KMS-11 (cell line): Measurements from ENCODE around the gene GRID1.

Source experiments
- H2AFZ ChIP-seq: fragments of 200-600 bp; sonication (generic); 2 replicates; pipeline ENCODE4 v1.6.1; 2016; ENCODE audit warnings: antibody characterized with exemption, mixed run types, low read depth
- H3K27ac ChIP-seq: fragments of 200-600 bp; sonication (generic); 2 replicates; pipeline ENCODE4 v1.6.1; 2016; ENCODE audit warnings: mild to moderate bottlenecking, mixed run types
- H3K27me3 ChIP-seq: fragments of 200-600 bp; sonication (generic); 2 replicates; pipeline ENCODE4 v1.6.1; 2017; ENCODE audit warnings: mild to moderate bottlenecking, low read depth, mixed run types, moderate library complexity; ENCODE audit not compliant: insufficient read depth
- H3K36me3 ChIP-seq: fragments of 200-600 bp; sonication (generic); 2 replicates; pipeline ENCODE4 v1.6.1; 2017; ENCODE audit warnings: mild to moderate bottlenecking, mixed run types; ENCODE audit not compliant: insufficient read depth
- H3K4me1 ChIP-seq: fragments of 200-600 bp; sonication (generic); 2 replicates; pipeline ENCODE4 v1.6.1; 2016; ENCODE audit warnings: mild to moderate bottlenecking, low read depth, mixed run types; ENCODE audit not compliant: poor library complexity, severe bottlenecking
- H3K4me2 ChIP-seq: fragments of 200-600 bp; sonication (generic); 2 replicates; pipeline ENCODE4 v1.7.0; 2016; ENCODE audit warnings: mild to moderate bottlenecking, mixed run types
- H3K4me3 ChIP-seq: fragments of 200-600 bp; sonication (generic); IDR thresholded peaks from 2 replicates; pipeline ENCODE4 v1.6.1; 2017; ENCODE audit warnings: low read depth, low read length, mixed read lengths; ENCODE audit not compliant: insufficient read depth
- H3K79me2 ChIP-seq: fragments of 200-600 bp; sonication (generic); 2 replicates; pipeline ENCODE4 v1.6.1; 2016; ENCODE audit warnings: low read depth, mixed run types; ENCODE audit not compliant: insufficient read depth
- H3K9ac ChIP-seq: fragments of 200-600 bp; sonication (generic); 2 replicates; pipeline ENCODE4 v1.6.1; 2016; ENCODE audit warnings: mild to moderate bottlenecking, mixed run types
- H4K20me1 ChIP-seq: fragments of 200-600 bp; sonication (generic); 2 replicates; pipeline ENCODE4 v1.6.1; 2016; ENCODE audit warnings: mild to moderate bottlenecking, mixed run types; ENCODE audit not compliant: insufficient read depth
- TF ChIP-seq, protein P1 (sequence below): fragments of 200-600 bp; sonication (generic); conservative IDR thresholded peaks from 2 replicates; pipeline ENCODE4 v1.6.1; 2017; ENCODE audit warnings: low read depth, mild to moderate bottlenecking, antibody characterized with exemption, low read length, moderate library complexity, mixed read lengths

Gene GRID1

GRCh38 chr10:86311190-86311589, 55.4 kb downstream of the GRID1 start:
- Histone ChIP-seq H3K4me1 (no peaks in the 10 kb centered on the region), H3K9ac (no peak overlapping the region), H3K79me2 (no peaks in the 10 kb centered on the region), H3K4me2 (no peak overlapping the region), H4K20me1 (no peaks in the 10 kb centered on the region), H3K27me3 (no peaks in the 10 kb centered on the region), H2AFZ (no peak overlapping the region), H3K36me3 (no peaks in the 10 kb centered on the region), H3K4me3 (no peak overlapping the region), H3K27ac (no peak overlapping the region)
- TF ChIP-seq, protein P1, sequence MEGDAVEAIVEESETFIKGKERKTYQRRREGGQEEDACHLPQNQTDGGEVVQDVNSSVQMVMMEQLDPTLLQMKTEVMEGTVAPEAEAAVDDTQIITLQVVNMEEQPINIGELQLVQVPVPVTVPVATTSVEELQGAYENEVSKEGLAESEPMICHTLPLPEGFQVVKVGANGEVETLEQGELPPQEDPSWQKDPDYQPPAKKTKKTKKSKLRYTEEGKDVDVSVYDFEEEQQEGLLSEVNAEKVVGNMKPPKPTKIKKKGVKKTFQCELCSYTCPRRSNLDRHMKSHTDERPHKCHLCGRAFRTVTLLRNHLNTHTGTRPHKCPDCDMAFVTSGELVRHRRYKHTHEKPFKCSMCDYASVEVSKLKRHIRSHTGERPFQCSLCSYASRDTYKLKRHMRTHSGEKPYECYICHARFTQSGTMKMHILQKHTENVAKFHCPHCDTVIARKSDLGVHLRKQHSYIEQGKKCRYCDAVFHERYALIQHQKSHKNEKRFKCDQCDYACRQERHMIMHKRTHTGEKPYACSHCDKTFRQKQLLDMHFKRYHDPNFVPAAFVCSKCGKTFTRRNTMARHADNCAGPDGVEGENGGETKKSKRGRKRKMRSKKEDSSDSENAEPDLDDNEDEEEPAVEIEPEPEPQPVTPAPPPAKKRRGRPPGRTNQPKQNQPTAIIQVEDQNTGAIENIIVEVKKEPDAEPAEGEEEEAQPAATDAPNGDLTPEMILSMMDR, result no peak

GRCh38 chr10:86310702-86311101, 55.9 kb downstream of the GRID1 start:
- Histone ChIP-seq H3K4me2 (no peak overlapping the region), H3K79me2 (no peaks in the 10 kb centered on the region), H2AFZ (no peak overlapping the region), H3K27me3 (no peaks in the 10 kb centered on the region), H3K36me3 (no peaks in the 10 kb centered on the region), H3K9ac (no peak overlapping the region), H3K4me1 (no peaks in the 10 kb centered on the region), H3K4me3 (no peak overlapping the region), H4K20me1 (no peaks in the 10 kb centered on the region), H3K27ac (no peak overlapping the region)
- TF ChIP-seq, protein P1, result no peak

DNA sequence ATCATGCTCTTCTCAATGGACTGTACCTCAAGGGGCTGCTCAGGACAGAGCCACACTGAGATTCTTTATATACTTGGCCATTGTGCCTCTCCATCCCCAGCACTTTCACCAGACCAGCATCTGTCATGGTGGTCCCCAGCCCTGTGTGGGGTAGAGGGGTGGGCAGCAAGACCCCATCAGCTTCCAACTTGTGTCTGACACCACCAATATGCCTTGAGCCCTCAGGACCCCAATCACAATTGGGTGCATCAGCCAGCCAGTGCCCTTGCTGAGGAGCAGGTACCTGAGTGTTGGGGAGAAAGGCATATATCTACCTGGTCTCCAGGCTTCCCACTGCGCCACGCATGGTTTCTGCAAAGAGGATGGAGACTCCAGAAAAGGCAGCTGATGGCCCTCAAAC, 56.3 kb downstream of the GRID1 start:
- TF ChIP-seq, protein P1, result no peak
- H3K36me3 ChIP-seq, result no peaks in the 10 kb centered on the region
- H3K9ac ChIP-seq, result no peak overlapping the region
- no peak overlapping the region for H2AFZ ChIP-seq
- H3K4me2 ChIP-seq, result no peak overlapping the region
- H3K4me1 ChIP-seq, result no peaks in the 10 kb centered on the region
- no peaks in the 10 kb centered on the region for H3K79me2 ChIP-seq
- no peak overlapping the region for H3K27ac ChIP-seq
- H3K27me3 ChIP-seq, result no peaks in the 10 kb centered on the region
- no peak overlapping the region for H3K4me3 ChIP-seq
- H4K20me1 ChIP-seq, result no peaks in the 10 kb centered on the region

- Histone ChIP-seq H3K27ac (no peak overlapping the region), H3K79me2 (no peaks in the 10 kb centered on the region), H3K4me2 (no peak overlapping the region), H3K4me3 (no peak overlapping the region), H3K36me3 (no peaks in the 10 kb centered on the region), H4K20me1 (no peaks in the 10 kb centered on the region), H3K4me1 (no peaks in the 10 kb centered on the region), H3K9ac (no peak overlapping the region), H3K27me3 (no peaks in the 10 kb centered on the region), H2AFZ (no peak overlapping the region)
- TF ChIP-seq, protein P1, result no peak
Observed at GRCh38 chr10:86308056-86308455, 58.5 kb downstream of the GRID1 start.
